ENCODE results near the gene BACH2. TPM values are rescaled to one million over a fixed set of nuclear protein-coding genes. Genes with fewer than 3 reads are reported as not detected.

The BACH2 gene
- total and polyA plus RNA-seq, 2 of the 4 experiments (the other 2 are of a cell fraction), result 1.3 to 1.4 TPM

DNA sequence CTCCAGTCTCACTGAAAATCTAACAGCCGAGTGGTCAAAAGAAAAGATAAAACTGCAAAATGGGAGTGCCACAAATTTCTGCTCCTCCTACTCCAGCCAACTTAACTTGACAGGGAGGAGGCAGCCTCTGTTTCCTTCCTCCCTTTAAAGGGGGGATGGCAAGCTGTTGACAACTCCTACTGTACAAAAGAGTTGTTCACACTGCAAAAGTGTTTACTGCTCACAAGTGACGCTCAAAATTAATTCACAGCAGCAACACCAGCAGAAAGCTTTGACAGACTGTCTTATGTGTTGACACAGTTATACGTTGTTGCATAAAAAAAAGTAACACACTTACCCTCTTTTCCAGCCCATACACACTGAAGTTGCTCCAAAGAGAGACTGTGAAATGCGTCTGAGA lies 169.8 kb downstream of the BACH2 start:
- Histone ChIP-seq H3K4me1 (ENCODE audit: control insufficient read depth, insufficient read depth, low read length) (peaks cover 13% of the 10 kb centered on the region), H3K79me1 (ENCODE audit: low read depth in 1 of 2, low read length in 2 of 2) (no peaks in the 10 kb centered on the region), H3K9me3 (ENCODE audit: control insufficient read depth, insufficient read depth, low read length) (no peaks in the 10 kb centered on the region), H3K14ac (replicated peaks; ENCODE audit: low read depth, low read length) (0 out of 2 replicates have a peak overlapping the region, but pooled peaks have one; percentile 37), H2AK5ac (ENCODE audit: low read depth, low read length) (no peak overlapping the region), H3K9ac (ENCODE audit: low read depth, low read length) (no peak overlapping the region), H3K4me3 (ENCODE audit: insufficient read depth, low read depth, low read length) (no peak overlapping the region), H4K8ac (ENCODE audit: low read depth in 2 of 2, low read length in 2 of 2) (no peak overlapping the region), H4K5ac (ENCODE audit: low read depth, low read length) (no peak overlapping the region), H3K27me3 (ENCODE audit: control insufficient read depth, insufficient read depth, low read length) (no peaks in the 10 kb centered on the region), H3K36me3 (ENCODE audit: control insufficient read depth, insufficient read depth, low read length) (no peaks in the 10 kb centered on the region), H4K91ac (ENCODE audit: insufficient read depth, low read depth, low read length) (no peak overlapping the region), H3K9me1 (ENCODE audit: insufficient read depth, low read length) (0 out of 2 replicates have a peak, but pooled peaks cover 2% of the 10 kb centered on the region), H4K20me1 (ENCODE audit: insufficient read depth, low read length) (no peaks in the 10 kb centered on the region), H3K18ac (ENCODE audit: low read depth, low read length) (no peak overlapping the region), H3K23ac (ENCODE audit: low read depth, low read length) (no peak overlapping the region), H2BK15ac (ENCODE audit: low read depth, low read length) (no peak overlapping the region), H2BK5ac (ENCODE audit: low read depth, low read length, poor library complexity, severe bottlenecking) (no peak overlapping the region), H2BK120ac (ENCODE audit: low read depth, low read length) (no peak overlapping the region), H3K27ac (ENCODE audit: insufficient read depth, low read length) (no peak overlapping the region), H2AFZ (replicated peaks; ENCODE audit: low read length, poor library complexity) (no peak overlapping the region), H3K4me2 (ENCODE audit: low read depth, low read length) (no peak overlapping the region), H2BK20ac (ENCODE audit: low read depth, low read length) (no peak overlapping the region; the same call in 1 of the 2 replicates), H3K4ac (ENCODE audit: low read depth, low read length) (no peak overlapping the region), H3K56ac (ENCODE audit: extremely low read depth, insufficient read depth, low read length) (no peak overlapping the region), H2AK9ac (replicated peaks; ENCODE audit: low read depth, low read length, poor library complexity) (no peak overlapping the region)
- intact Hi-C loops (cut with micrococcal nuclease) (no loop called here), in situ Hi-C loops (cut with MboI; ENCODE audit: low sequenced_read_pairs) (no loop called here), dilution Hi-C loops (cut with HindIII; ENCODE audit: low sequenced_read_pairs, unreplicated experiment) (no loop called here)
- no TSS peak for BruUV-seq (replicated peaks)
- ChIA-PET CTCF (no interaction called here), POLR2A (ENCODE audit: unreplicated experiment) (no interaction called here)
- no peak for TF ChIP-seq CHD1 (IDR thresholded peaks at IDR 0.05; ENCODE audit: low read depth, low read length)
- no peak for TF ChIP-seq SMC3 (IDR thresholded peaks at IDR 0.05; ENCODE audit: low read depth, low read length)
- no peak for TF ChIP-seq ELK1 (IDR thresholded peaks at IDR 0.05; ENCODE audit: borderline replicate concordance, low read depth, low read length)
- TF ChIP-seq, protein P1, sequence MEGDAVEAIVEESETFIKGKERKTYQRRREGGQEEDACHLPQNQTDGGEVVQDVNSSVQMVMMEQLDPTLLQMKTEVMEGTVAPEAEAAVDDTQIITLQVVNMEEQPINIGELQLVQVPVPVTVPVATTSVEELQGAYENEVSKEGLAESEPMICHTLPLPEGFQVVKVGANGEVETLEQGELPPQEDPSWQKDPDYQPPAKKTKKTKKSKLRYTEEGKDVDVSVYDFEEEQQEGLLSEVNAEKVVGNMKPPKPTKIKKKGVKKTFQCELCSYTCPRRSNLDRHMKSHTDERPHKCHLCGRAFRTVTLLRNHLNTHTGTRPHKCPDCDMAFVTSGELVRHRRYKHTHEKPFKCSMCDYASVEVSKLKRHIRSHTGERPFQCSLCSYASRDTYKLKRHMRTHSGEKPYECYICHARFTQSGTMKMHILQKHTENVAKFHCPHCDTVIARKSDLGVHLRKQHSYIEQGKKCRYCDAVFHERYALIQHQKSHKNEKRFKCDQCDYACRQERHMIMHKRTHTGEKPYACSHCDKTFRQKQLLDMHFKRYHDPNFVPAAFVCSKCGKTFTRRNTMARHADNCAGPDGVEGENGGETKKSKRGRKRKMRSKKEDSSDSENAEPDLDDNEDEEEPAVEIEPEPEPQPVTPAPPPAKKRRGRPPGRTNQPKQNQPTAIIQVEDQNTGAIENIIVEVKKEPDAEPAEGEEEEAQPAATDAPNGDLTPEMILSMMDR (conservative IDR thresholded peaks at IDR 0.05; ENCODE audit: low read depth, low read length), result no peak
- no peak for TF ChIP-seq CEBPB (IDR thresholded peaks at IDR 0.05; ENCODE audit: low read depth, low read length)
- no peak for TF ChIP-seq RAD21 (IDR thresholded peaks at IDR 0.05; ENCODE audit: low read length)
- no peak for TF ChIP-seq RFX5 (IDR thresholded peaks at IDR 0.05; ENCODE audit: low read depth, low read length)
- no peak for TF ChIP-seq NFE2L2 (IDR thresholded peaks at IDR 0.05; ENCODE audit: low read depth, low read length)
- no peak for TF ChIP-seq MAFK (IDR thresholded peaks at IDR 0.05; ENCODE audit: low read depth, low read length)
- TF ChIP-seq MXI1 (IDR thresholded peaks at IDR 0.05; ENCODE audit: borderline replicate concordance, low read depth, low read length), result no peak
- TF ChIP-seq BHLHE40 (IDR thresholded peaks at IDR 0.05; ENCODE audit: low read depth, low read length), result no peak
- TF ChIP-seq, protein P2, sequence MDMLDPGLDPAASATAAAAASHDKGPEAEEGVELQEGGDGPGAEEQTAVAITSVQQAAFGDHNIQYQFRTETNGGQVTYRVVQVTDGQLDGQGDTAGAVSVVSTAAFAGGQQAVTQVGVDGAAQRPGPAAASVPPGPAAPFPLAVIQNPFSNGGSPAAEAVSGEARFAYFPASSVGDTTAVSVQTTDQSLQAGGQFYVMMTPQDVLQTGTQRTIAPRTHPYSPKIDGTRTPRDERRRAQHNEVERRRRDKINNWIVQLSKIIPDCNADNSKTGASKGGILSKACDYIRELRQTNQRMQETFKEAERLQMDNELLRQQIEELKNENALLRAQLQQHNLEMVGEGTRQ (IDR thresholded peaks at IDR 0.05; ENCODE audit: low read depth, low read length), result no peak
- no peak for TF ChIP-seq POLR2A (IDR thresholded peaks at IDR 0.05; ENCODE audit: low read depth, low read length)
- TF ChIP-seq MAZ (IDR thresholded peaks at IDR 0.05; ENCODE audit: borderline replicate concordance, low read depth, low read length), result no peak
- DNase-seq, result no peak
- ATAC-seq (ENCODE audit: low read depth), result no peak
- 80% methylated on average over 1 of the region's 4 CpGs; no CpG with 5 or more reads in 1 of the 2 experiments for WGBS, 2 experiments (ENCODE audit: extremely low coverage in 2 of 2, insufficient read length in 1 of 2)
